Pancreas (tissue), 10 donors: ENCODE data around the gene CHST6. TPM values are rescaled to one million over a fixed set of nuclear protein-coding genes. Genes with fewer than 3 reads are reported as not detected.

ENCODE experiments used
- ATAC-seq, 4 donors: fragments of 200-7000 bp; cut with Tn5 transposase; one replicate each; pipeline versions ENCODE4 v1.8.0 to v1.9.1; 2020; ENCODE audit warnings: mild to moderate bottlenecking in 4 of 4, moderate library complexity in 4 of 4
- DNase-seq, 6 donors: peaks; one replicate each; pipeline ENCODE4 v3.0.0-alpha.2; 2020
- FAIRE-seq: peaks from 2 replicates; lab custom pipeline; 2012; peaks lifted over from hg19 to GRCh38; lab: Jason Lieb, UNC
- H3K27ac ChIP-seq, 4 donors: fragments of 200-600 bp; sonication (generic); 1 replicate in 3 of 4; 2 replicates in 1 of 4; pipeline versions ENCODE4 v1.5.0 to v1.8.0; 2020
- H3K27me3 ChIP-seq, 4 donors: fragments of 200-600 bp; one replicate each; pipeline ENCODE4 v1.8.0; 2021
- H3K36me3 ChIP-seq, 3 donors: fragments of 200-600 bp; sonication (generic) in 1 of 3; one replicate each; pipeline versions ENCODE4 v1.5.0 to v1.8.0; 2020 to 2021
- H3K4me1 ChIP-seq, 3 donors: fragments of 200-600 bp; one replicate each; pipeline ENCODE4 v1.8.0; 2021
- H3K4me3 ChIP-seq, 4 donors: fragments of 200-600 bp; sonication (generic) in 2 of 4; one replicate each; pipeline versions ENCODE4 v1.5.0 to v1.8.0; 2020 to 2021
- H3K9me3 ChIP-seq, 4 donors: fragments of 200-600 bp; one replicate each; pipeline ENCODE4 v1.8.0; 2021
- CTCF ChIP-seq, 4 donors: fragments of 200-600 bp; sonication (generic) in 3 of 4; IDR thresholded peaks; one replicate each; pipeline versions ENCODE4 v1.5.0 to v1.8.0; 2021; ENCODE audit warnings: antibody characterized with exemption in 4 of 4
- WGBS, 2 donors: extraction: QIAGEN DNeasy Blood & Tissue Kit; methylation state at CpG; one replicate each; pipeline ENCODE4 v1.1.7; 2013; 5-methylcytosine and 5-hydroxymethylcytosine counted together
- intact Hi-C, 3 donors: fragments of 100-400 bp; cut with DNase I; formaldehyde crosslinking; loops; one replicate each; pipeline versions ENCODE4 v1.11.1 to v1.14.2; 2022
- polyA plus RNA-seq, 2 donors: library from polyadenylated mRNA; stranded (reverse); fragments of 200-250 nt; gene quantifications; one replicate each; pipeline ENCODE4 v1.2.3, GENCODE V29; 2013
- total RNA-seq, 6 donors: library from RNA; stranded (reverse); fragmentation: NEBNext Ultra II Directional in 4 of 6; extraction: Animal tissue kit (Norgen Biotek cat#: 25700) in 4 of 6; gene quantifications; one replicate each; pipeline versions ENCODE4 v1.2.1 to v1.2.4, GENCODE V29; 2021 to 2023
- donor health status: healthy with polysubstance abuse.
- donor health status: DM: no; HTN: no; CAD: no; lungs with moderate emphysema.
- donor health status: DM: no; HTN: no; CAD: no.
- donor health status: control.
- donor health status: control.
- donor health status: Bipolar disorder and iron deficiency.
- donor health status: DM: yes; HTN: yes; CAD: no.
- donor health status: DM: no; HTN: no; CAD: no.
- donor health status: DM: no; HTN: no; CAD: no.
- donor health status: DM: yes; HTN: yes; CAD: no.

Gene CHST6
- total and polyA plus RNA-seq, 8 donors = under 0.01 to 0.25 (median 0.11) TPM; not detected in 2

DNA sequence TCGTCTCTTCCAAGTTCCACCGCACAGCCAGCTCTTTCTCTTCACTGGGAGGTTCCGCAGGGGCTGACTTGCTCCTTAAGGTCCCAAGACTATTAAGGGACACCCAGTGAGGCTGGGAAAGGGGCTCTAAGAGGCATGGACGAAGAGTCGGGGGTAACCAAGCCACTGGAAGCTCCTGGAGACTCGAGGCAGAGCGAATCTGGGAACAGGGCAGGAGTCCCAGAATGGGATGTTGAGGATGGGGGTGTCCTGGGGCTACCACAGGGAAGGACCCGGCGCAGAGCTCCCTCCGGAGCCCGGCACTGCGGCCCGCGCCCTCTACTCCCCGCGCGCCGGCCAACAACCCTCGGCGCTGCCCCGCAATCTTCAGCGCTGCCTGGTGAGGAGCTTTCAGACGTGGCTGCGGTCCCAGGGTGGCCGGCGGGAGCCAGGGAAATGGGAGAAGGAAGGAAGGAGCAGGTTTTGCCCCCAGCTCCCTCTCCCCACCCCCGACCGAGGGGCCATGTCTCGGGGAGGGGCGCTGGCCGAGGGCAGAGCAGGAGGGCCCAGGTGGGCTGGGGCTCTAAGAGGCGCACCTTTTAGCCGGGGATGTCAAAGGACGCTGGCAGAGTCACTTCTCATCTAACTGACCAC is 40.1 kb upstream of the CHST6 start:
- Histone ChIP-seq H3K27me3 (no peaks in the 10 kb centered on the region), H3K27ac (no peak overlapping the region), H3K9me3 (no peaks in the 10 kb centered on the region), H3K4me1 (no peaks in the 10 kb centered on the region), H3K36me3 (no peaks in the 10 kb centered on the region), H3K4me3 (no peak overlapping the region)
- DNase-seq (no peak), ATAC-seq (no peak), FAIRE-seq (no peak)
- intact Hi-C loops = no loop called here
- 65 to 73% methylated on average over 28 to 34 of the region's 34 CpGs for WGBS, 2 donors
- no peak for TF ChIP-seq CTCF (IDR thresholded peaks at IDR 0.05)

GRCh38 chr16:75534560-75535205 is 39.4 kb upstream of the CHST6 start:
- 75 to 81% methylated on average over 19 of the region's 19 CpGs for WGBS, 2 donors
- TF ChIP-seq CTCF (IDR thresholded peaks at IDR 0.05) = no peak
- FAIRE-seq = no peak
- intact Hi-C loops = no loop called here
- Histone ChIP-seq H3K4me3 (no peak overlapping the region), H3K36me3 (no peaks in the 10 kb centered on the region), H3K9me3 (no peaks in the 10 kb centered on the region), H3K4me1 (no peaks in the 10 kb centered on the region), H3K27me3 (no peaks in the 10 kb centered on the region), H3K27ac (no peak overlapping the region)
- ATAC-seq = no peak
- DNase-seq = no peak

DNA sequence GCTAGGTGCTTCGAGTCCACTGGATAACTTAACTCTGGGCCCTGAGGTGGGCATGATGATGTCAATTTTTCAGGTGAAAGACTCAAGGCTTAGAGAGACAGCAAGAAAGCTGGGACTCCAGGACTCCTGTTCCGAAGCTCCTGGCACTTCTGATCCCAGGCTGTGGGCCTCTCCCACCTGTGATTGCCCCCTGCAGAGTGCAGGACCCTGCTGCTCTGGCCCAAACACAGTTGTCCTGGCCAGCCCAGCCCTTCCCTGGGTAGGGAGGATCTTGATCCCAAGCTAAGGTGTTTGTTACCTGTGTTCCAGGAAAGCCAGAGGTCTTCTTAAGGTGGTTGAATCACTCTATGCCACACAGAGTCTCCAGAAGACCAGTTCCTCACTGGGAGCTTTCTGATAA is 37.5 kb upstream of the CHST6 start:
- no peak for DNase-seq

GRCh38 chr16:75532142-75532765 is 37.0 kb upstream of the CHST6 start:
- ATAC-seq (no peak), DNase-seq (no peak), FAIRE-seq (no peak)
- no peaks in the 10 kb centered on the region for H3K36me3 ChIP-seq
- intact Hi-C loops = no loop called here
- 67 to 70% methylated on average over 8 of the region's 8 CpGs for WGBS, 2 donors
- no peaks in the 10 kb centered on the region for H3K9me3 ChIP-seq
- no peaks in the 10 kb centered on the region for H3K27me3 ChIP-seq
- H3K27ac ChIP-seq = no peak overlapping the region
- H3K4me1 ChIP-seq = no peaks in the 10 kb centered on the region
- TF ChIP-seq CTCF (IDR thresholded peaks at IDR 0.05) = no peak
- H3K4me3 ChIP-seq = no peak overlapping the region

More for the DNA sequence above, 37.5 kb upstream of the CHST6 start:
- no peak for ATAC-seq
- 85 to 89% methylated on average over 2 of the region's 2 CpGs for WGBS, 2 donors
- no peak for FAIRE-seq
- H3K27ac ChIP-seq = no peak overlapping the region
- H3K9me3 ChIP-seq = no peaks in the 10 kb centered on the region
- no peak for TF ChIP-seq CTCF (IDR thresholded peaks at IDR 0.05)
- no peaks in the 10 kb centered on the region for H3K36me3 ChIP-seq
- intact Hi-C loops = no loop called here
- no peaks in the 10 kb centered on the region for H3K4me1 ChIP-seq
- H3K4me3 ChIP-seq = no peak overlapping the region
- H3K27me3 ChIP-seq = no peaks in the 10 kb centered on the region

DNA sequence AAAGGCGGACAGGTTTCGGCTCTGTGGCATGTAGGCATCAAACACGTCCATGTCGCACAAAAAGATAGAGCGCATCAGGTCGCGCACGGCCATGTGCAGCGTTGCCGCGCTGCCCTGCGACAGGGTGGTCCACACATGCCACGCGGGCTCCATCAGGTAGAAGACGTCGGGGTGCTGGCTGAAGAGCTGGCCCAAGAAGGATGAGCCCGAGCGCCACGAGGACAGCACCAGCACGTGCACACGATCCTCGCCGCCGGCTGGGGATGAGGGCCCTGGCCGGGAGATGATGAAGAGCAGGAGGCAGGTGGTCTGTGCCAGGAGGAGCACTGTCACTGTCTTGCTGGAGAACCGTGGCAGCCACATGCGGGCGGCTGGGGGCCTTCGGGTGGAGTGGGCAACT is 34.7 kb upstream of the CHST6 start:
- intact Hi-C loops = no loop called here
- no peak overlapping the region for H3K27ac ChIP-seq
- no peaks in the 10 kb centered on the region for H3K9me3 ChIP-seq
- no peak for TF ChIP-seq CTCF (IDR thresholded peaks at IDR 0.05)
- no peaks in the 10 kb centered on the region for H3K36me3 ChIP-seq
- no peak for ATAC-seq
- H3K4me1 ChIP-seq = no peaks in the 10 kb centered on the region
- no peak overlapping the region for H3K4me3 ChIP-seq
- H3K27me3 ChIP-seq = no peaks in the 10 kb centered on the region
- no peak for DNase-seq
- 96% methylated on average over 29 of the region's 29 CpGs for WGBS, 2 donors
- no peak for FAIRE-seq
